Psoas muscle (tissue), 8 donors: ENCODE data around the gene SPZ1. TPM values are rescaled to one million over a fixed set of nuclear protein-coding genes. Genes with fewer than 3 reads are reported as not detected.

Experiments used
- ATAC-seq, 4 donors: fragments of 200-7000 bp; cut with Tn5 transposase; one replicate each; pipeline ENCODE4 v1.9.1; 2020; ENCODE audit warnings: moderate library complexity in 3 of 4, mild to moderate bottlenecking in 2 of 4
- DNase-seq, 2 donors: peaks; one replicate each; pipeline ENCODE4 v3.0.0-alpha.2; 2020
- H3K27ac ChIP-seq: fragments of 200-600 bp; one replicate; pipeline ENCODE4 v1.8.0; 2022
- H3K27me3 ChIP-seq, 3 donors: fragments of 200-600 bp in 1 of 3; one replicate each; pipeline versions ENCODE4 v1.6.1 to v1.8.0; 2013 to 2022; ENCODE audit warnings: low read length in 2 of 3, mild to moderate bottlenecking in 2 of 3, moderate library complexity in 1 of 3; ENCODE audit not compliant: insufficient read depth in 3 of 3
- H3K36me3 ChIP-seq, 2 donors: fragments of 200-600 bp in 1 of 2; one replicate each; pipeline versions ENCODE4 v1.6.1 to v1.8.0; 2013 to 2022; ENCODE audit warnings: low read depth in 1 of 2, mild to moderate bottlenecking in 1 of 2, moderate library complexity in 1 of 2; ENCODE audit not compliant: insufficient read depth in 1 of 2
- H3K4me1 ChIP-seq: fragments of 200-600 bp; one replicate; pipeline ENCODE4 v1.8.0; 2022
- H3K4me3 ChIP-seq: fragments of 200-600 bp; one replicate; pipeline ENCODE4 v1.8.0; 2022; ENCODE audit warnings: mild to moderate bottlenecking
- H3K9me3 ChIP-seq: fragments of 200-600 bp; one replicate; pipeline ENCODE4 v1.8.0; 2022
- CTCF ChIP-seq: fragments of 200-600 bp; IDR thresholded peaks from one replicate; pipeline ENCODE4 v1.8.0; 2022; ENCODE audit warnings: antibody characterized with exemption
- WGBS, 3 donors: extraction: QIAGEN DNeasy Blood & Tissue Kit; methylation state at CpG; one replicate each; pipeline versions ENCODE4 v1.1.6 to v1.1.7; 2013; 5-methylcytosine and 5-hydroxymethylcytosine counted together
- intact Hi-C, 2 donors: fragments of 100-400 bp; cut with DNase I; formaldehyde crosslinking; loops; one replicate each; pipeline versions ENCODE4 v1.11.0 to v1.14.2; 2022
- polyA plus RNA-seq, 3 donors: library from polyadenylated mRNA; stranded (reverse); fragments of 200-250 nt; gene quantifications; one replicate each; pipeline ENCODE4 v1.2.3, GENCODE V29; 2013
- total RNA-seq, 4 donors: library from RNA; stranded (reverse); fragmentation: NEBNext Ultra II Directional in 2 of 4; extraction: Animal tissue kit (Norgen Biotek cat#: 25700) in 2 of 4; gene quantifications; one replicate each; pipeline versions ENCODE4 v1.2.1 to v1.2.4, GENCODE V29; 2021 to 2023
- donor health status: healthy with polysubstance abuse.
- donor health status: DM: no; HTN: no; CAD: no; lungs with moderate emphysema.
- donor health status: Bipolar disorder and iron deficiency.
- donor health status: healthy.
- donor health status: DM: yes; HTN: yes; CAD: no.
- donor health status: DM: no; HTN: no; CAD: no.
- donor health status: DM: no; HTN: no; CAD: no.
- donor health status: DM: yes; HTN: yes; CAD: no.

SPZ1 gene
- total and polyA plus RNA-seq, 7 donors: not detected

- H3K36me3 ChIP-seq: no peaks in the 10 kb centered on the region
- no peaks in the 10 kb centered on the region for H3K4me1 ChIP-seq
- no peak for TF ChIP-seq CTCF
- WGBS, 3 donors: 31 to 51% (median 40%) methylated on average over 4 of the region's 4 CpGs
- no peaks in the 10 kb centered on the region for H3K9me3 ChIP-seq
- H3K27ac ChIP-seq: no peak overlapping the region
- ATAC-seq (no peak), DNase-seq (no peak)
- no peaks in the 10 kb centered on the region for H3K27me3 ChIP-seq
- intact Hi-C loops: no loop called here
- H3K4me3 ChIP-seq: no peak overlapping the region
Observed at GRCh38 chr5:80368661-80369480, 49.1 kb downstream of the SPZ1 start.

- DNase-seq (no peak), ATAC-seq (no peak)
- intact Hi-C loops: no loop called here
- Histone ChIP-seq H3K4me3 (no peak overlapping the region), H3K27ac (no peak overlapping the region), H3K27me3 (no peaks in the 10 kb centered on the region), H3K36me3 (no peaks in the 10 kb centered on the region), H3K9me3 (no peaks in the 10 kb centered on the region), H3K4me1 (no peaks in the 10 kb centered on the region)
- 41 to 55% (median 50%) methylated on average over 8 of the region's 8 CpGs for WGBS, 3 donors
- TF ChIP-seq CTCF: no peak
Observed at GRCh38 chr5:80369521-80369920, 49.7 kb downstream of the SPZ1 start.

GRCh38 chr5:80370390-80370789 lies 50.6 kb downstream of the SPZ1 start:
- WGBS, 3 donors: 44 to 79% (median 68%) methylated on average over 1 of the region's 1 CpG
- DNase-seq (no peak), ATAC-seq (no peak)
- Histone ChIP-seq H3K36me3 (no peaks in the 10 kb centered on the region), H3K27me3 (no peaks in the 10 kb centered on the region), H3K4me1 (no peaks in the 10 kb centered on the region), H3K27ac (no peak overlapping the region), H3K9me3 (no peaks in the 10 kb centered on the region), H3K4me3 (no peak overlapping the region)
- intact Hi-C loops: no loop called here
- TF ChIP-seq CTCF: no peak

Other genes starting within 250 kb of the SPZ1 start
- gene SERINC5, start 64.0 kb upstream of the SPZ1 start, total RNA-seq: 1 to 10 TPM; 2.7 to 8.6 (median 4.3) TPM
- gene SERINC5, start 64.0 kb upstream of the SPZ1 start, polyA plus RNA-seq: 1 to 10 TPM in 2 of 3 donors, under 1 TPM in 1; 0.70 to 1.8 (median 1.7) TPM
- gene ZFYVE16, start 88.1 kb downstream of the SPZ1 start, total RNA-seq: 10 to 100 TPM; 21.8 to 36.7 (median 27.3) TPM
- 10 to 100 TPM in 1 of 3 donors, 1 to 10 TPM in 2; 6.1 to 11.4 (median 6.1) TPM for gene ZFYVE16, start 88.1 kb downstream of the SPZ1 start, polyA plus RNA-seq
- gene FAM151B, start 168.1 kb downstream of the SPZ1 start, total RNA-seq: 1 to 10 TPM in 2 of 4 donors, under 1 TPM in 2; 0.63 to 1.4 (median 1.1) TPM
- 1 to 10 TPM in 1 of 3 donors, under 1 TPM in 2; 0.36 to 2.1 (median 0.68) TPM for gene FAM151B, start 168.1 kb downstream of the SPZ1 start, polyA plus RNA-seq